Stimulated activated naive CD8-positive, alpha-beta T cell treated with anti-CD3 and anti-CD28 coated beads, Interleukin-15, Interleukin-2, amounts not matched to agents 100 ng/mL and 50 ng/mL, for 24 hours (primary cell): ENCODE data around the gene APPBP2.

Source experiments
- H3K27ac Mint-ChIP-seq: one replicate; pipeline ENCODE4 v1.8.0; 2021; ENCODE audit warnings: mild to moderate bottlenecking, mixed read lengths
- H3K27me3 Mint-ChIP-seq: one replicate; pipeline ENCODE4 v1.8.0; 2021; ENCODE audit warnings: mixed read lengths
- H3K36me3 Mint-ChIP-seq: one replicate; pipeline ENCODE4 v1.8.0; 2021; ENCODE audit warnings: low read depth, mixed read lengths
- H3K4me1 Mint-ChIP-seq: one replicate; pipeline ENCODE4 v1.8.0; 2021; ENCODE audit warnings: low read depth, mixed read lengths
- H3K4me3 Mint-ChIP-seq: one replicate; pipeline ENCODE4 v1.8.0; 2021; ENCODE audit warnings: mild to moderate bottlenecking, mixed read lengths
- H3K9me3 Mint-ChIP-seq: one replicate; pipeline ENCODE4 v1.8.0; 2021; ENCODE audit warnings: mixed read lengths

Gene APPBP2

GRCh38 chr17:60393840-60394723, 132.0 kb downstream of the APPBP2 start:
- Mint-ChIP-seq H3K27ac (peak overlapping the region; percentile 58), H3K9me3 (no peaks in the 10 kb centered on the region), H3K27me3 (no peaks in the 10 kb centered on the region), H3K4me3 (peak overlapping the region; percentile 30), H3K4me1 (peaks cover 62% of the 10 kb centered on the region), H3K36me3 (peaks cover 4% of the 10 kb centered on the region)
